ENCODE measurements around the gene FUBP1.

Gene FUBP1

DNA sequence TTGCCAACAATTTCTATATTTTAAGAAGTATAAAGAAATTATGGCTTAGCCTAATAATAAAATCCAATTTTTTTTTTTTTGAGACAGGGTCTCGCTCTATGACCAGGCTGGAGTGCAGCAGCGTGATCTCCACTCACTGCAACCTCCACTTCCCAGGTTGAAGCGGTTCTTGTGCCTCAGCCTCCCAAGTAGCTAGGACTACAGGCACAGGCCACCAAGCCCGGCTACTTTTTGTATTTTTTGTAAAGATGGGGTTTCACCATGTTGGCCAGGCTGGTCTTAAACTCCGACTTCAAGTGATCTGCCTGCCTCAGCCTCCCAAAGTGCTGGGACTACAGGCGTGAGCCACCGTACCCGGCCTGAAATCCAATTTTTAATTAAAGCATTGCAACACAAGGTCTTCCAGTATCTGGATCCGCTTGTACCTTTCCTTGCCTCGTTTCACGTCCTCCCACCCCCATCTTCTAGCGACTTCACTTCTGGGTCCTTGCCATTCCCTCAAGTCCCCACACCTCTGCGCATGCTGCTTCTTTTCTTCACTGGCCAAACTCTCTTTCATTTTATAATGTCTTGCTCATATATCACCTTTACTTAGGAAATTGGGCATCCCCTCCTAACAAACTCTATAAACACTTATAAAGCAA, 2.3 kb downstream of the FUBP1 start:
- in situ Hi-C loops (cut with MboI; ENCODE audit: low pct_unique_long_range_greater_than_20kb, low sequenced_read_pairs, unreplicated experiment): no loop called here
- DNase-seq (ENCODE audit: low spot score): no peak
- TF ChIP-seq, protein P1, sequence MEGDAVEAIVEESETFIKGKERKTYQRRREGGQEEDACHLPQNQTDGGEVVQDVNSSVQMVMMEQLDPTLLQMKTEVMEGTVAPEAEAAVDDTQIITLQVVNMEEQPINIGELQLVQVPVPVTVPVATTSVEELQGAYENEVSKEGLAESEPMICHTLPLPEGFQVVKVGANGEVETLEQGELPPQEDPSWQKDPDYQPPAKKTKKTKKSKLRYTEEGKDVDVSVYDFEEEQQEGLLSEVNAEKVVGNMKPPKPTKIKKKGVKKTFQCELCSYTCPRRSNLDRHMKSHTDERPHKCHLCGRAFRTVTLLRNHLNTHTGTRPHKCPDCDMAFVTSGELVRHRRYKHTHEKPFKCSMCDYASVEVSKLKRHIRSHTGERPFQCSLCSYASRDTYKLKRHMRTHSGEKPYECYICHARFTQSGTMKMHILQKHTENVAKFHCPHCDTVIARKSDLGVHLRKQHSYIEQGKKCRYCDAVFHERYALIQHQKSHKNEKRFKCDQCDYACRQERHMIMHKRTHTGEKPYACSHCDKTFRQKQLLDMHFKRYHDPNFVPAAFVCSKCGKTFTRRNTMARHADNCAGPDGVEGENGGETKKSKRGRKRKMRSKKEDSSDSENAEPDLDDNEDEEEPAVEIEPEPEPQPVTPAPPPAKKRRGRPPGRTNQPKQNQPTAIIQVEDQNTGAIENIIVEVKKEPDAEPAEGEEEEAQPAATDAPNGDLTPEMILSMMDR (IDR thresholded peaks at IDR 0.05; ENCODE audit: extremely low read depth, insufficient read depth, missing control alignments): no peak

DNA sequence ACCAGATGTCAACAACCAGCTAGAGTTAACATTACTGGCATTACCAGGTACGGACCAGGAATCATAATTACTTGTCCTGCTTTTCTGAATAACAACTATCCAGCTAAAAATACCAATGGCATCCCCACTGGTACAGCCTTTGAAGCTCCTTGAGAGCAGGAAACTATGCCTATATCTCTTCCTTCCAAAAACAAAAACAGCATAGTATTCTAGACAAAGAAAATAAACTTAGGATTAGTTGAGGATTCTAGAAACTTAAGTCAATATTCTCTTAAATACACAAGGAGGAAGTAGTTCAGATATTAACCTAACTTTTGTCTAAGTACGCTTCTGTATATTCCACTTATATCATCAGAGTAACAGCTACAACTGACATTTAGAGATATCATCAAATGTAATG, 3.0 kb downstream of the FUBP1 start:
- no peak for DNase-seq (ENCODE audit: low spot score)
- in situ Hi-C loops (cut with MboI; ENCODE audit: low pct_unique_long_range_greater_than_20kb, low sequenced_read_pairs, unreplicated experiment): no loop called here
- TF ChIP-seq, protein P1 (IDR thresholded peaks at IDR 0.05; ENCODE audit: extremely low read depth, insufficient read depth, missing control alignments): no peak

DNA sequence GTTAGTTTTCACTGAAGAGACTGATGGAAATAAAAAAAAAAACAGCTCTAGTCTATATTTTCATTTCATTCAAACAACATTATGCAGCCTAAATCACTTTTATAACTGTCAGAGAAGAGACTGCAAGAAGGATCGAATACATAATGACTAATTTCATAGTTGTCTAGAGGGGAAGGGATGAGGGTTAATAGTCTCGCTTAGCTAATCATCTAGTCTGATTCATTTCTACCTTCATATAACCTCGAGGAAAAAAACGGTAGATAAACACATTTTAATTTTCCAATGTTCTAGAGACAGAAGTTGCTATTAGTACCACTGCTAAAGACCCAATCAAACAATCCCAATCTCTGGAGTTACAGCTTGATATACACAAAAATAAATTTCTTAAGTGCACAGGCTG, 3.5 kb downstream of the FUBP1 start:
- TF ChIP-seq, protein P1 (IDR thresholded peaks at IDR 0.05; ENCODE audit: extremely low read depth, insufficient read depth, missing control alignments): no peak
- in situ Hi-C loops (cut with MboI; ENCODE audit: low pct_unique_long_range_greater_than_20kb, low sequenced_read_pairs, unreplicated experiment): no loop called here
- DNase-seq (ENCODE audit: low spot score): no peak

DNA sequence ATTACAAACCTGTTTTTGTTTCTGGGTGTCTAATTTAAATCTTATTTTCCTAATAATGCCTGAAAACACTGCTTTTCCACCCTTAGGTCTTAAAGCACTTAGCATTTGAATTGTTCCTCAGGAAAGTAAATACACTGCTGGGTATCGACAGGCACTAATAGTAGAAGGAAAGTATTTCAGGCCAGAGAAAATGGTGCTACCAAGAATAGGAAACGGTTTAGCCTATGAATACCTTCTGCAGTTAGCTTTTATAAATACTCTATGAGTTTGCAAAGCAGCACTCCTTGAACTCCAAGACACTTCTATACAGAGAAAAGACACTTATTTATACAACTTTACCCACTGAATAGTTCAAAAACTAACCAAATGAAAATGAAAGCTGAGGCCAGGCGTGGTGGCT, 6.8 kb downstream of the FUBP1 start:
- DNase-seq (ENCODE audit: low spot score): no peak
- TF ChIP-seq, protein P1 (IDR thresholded peaks at IDR 0.05; ENCODE audit: extremely low read depth, insufficient read depth, missing control alignments): no peak
- in situ Hi-C loops (cut with MboI; ENCODE audit: low pct_unique_long_range_greater_than_20kb, low sequenced_read_pairs, unreplicated experiment): no loop called here

DNA sequence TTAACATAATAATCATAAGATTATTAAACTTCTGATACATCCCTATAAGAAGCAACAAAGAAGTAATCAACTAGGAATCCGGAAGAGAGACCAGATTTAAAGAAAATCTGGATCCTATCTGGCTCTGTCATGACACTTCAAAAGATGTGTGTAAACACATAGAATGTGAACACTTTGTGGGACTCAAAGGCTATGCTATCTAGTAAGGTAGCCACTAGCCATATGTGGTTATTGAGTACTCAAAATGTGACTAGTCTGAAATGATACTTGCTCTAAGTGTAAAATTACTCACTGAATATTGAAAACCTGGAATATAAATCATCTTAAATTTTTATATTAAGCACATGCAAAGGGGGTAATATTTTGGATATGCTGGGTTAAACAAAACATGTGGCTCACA, 8.7 kb downstream of the FUBP1 start:
- in situ Hi-C loops (cut with MboI; ENCODE audit: low pct_unique_long_range_greater_than_20kb, low sequenced_read_pairs, unreplicated experiment): no loop called here
- TF ChIP-seq, protein P1 (IDR thresholded peaks at IDR 0.05; ENCODE audit: extremely low read depth, insufficient read depth, missing control alignments): no peak
- no peak for DNase-seq (ENCODE audit: low spot score)

DNA sequence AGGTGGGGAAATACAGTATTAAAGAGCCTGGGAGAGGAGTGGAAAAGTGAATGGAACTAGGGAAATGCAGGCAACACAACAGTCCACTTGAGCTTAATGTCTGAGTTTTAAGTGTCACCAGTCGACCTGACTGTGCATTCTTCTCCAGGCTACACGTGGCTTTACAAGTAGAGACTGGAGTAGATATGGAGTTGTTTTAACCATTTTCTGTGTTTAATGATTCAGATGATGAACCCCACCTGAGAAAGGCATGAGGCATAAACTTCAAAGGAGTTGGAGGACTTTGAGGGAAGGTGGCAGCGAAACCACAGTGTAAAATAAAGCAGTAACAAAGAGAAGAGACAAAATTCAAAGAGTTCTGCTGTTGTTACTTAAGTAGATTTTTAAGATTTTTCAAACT, 12.6 kb downstream of the FUBP1 start:
- TF ChIP-seq, protein P1 (IDR thresholded peaks at IDR 0.05; ENCODE audit: extremely low read depth, insufficient read depth, missing control alignments): no peak
- in situ Hi-C loops (cut with MboI; ENCODE audit: low pct_unique_long_range_greater_than_20kb, low sequenced_read_pairs, unreplicated experiment): no loop called here
- DNase-seq (ENCODE audit: low spot score): no peak
